ENCODE measurements around the gene SRCIN1. TPM values are rescaled to one million over a fixed set of nuclear protein-coding genes. Genes with fewer than 3 reads are reported as not detected.

Gene SRCIN1
- total RNA-seq, 1 experiment from 2014 or later = 25.8 TPM

DNA sequence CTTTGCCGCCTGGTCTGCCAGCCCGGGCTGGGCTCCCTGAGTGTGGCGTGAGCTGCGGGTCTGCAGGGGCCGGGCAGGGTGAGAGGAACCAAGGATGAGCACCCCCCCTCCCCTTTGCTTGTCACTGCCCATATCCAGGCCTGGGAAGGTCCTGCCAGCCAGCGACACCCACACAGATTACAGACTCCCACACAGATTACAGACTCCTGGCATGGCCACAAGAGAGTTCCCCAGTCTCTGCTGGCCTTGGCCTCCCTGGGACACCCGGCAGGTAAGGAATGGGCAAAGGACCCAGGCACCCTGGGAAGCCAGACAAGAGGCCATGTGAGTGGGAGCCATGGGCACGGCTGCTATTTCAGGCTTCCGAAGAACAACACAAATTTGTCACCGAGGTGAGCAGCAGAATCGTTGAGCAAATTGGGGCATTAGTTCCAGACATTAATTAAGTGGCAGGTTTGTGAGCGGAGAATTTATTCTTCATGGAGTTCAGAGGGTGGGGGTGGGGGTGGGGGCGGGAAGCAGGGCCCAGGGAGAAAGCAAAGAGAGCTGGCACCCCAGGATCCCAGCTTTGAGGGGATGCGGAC is 41.4 kb downstream of the SRCIN1 start:
- ChIA-PET POLR2A (interaction anchor here (0.6 kb wide), 1 partner anchor 121 kb away, joined by 6 read pairs; no protein-coding TSS in a partner anchor), CTCF (interaction anchor here (0.9 kb wide), 1 partner anchor 103 kb away, joined by 4 read pairs; no protein-coding TSS in a partner anchor)
- intact Hi-C loops (cut with micrococcal nuclease; ENCODE audit: unreplicated experiment) = no loop called here
- Histone ChIP-seq H3K4me1 (peaks cover 8% of the 10 kb centered on the region), H3K4me3 (ENCODE audit: low read depth, low read length) (no peak overlapping the region), H3K36me3 (ENCODE audit: control insufficient read depth, insufficient read depth, low read length) (no peaks in the 10 kb centered on the region; the same call in 1 of the 2 replicates), H3K9me3 (no peaks in the 10 kb centered on the region), H3K27me3 (replicated peaks; ENCODE audit: control insufficient read depth, insufficient read depth, low read length) (no peaks in the 10 kb centered on the region)
- Mint-ChIP-seq H3K4me3 (ENCODE audit: unreplicated experiment) (no peak overlapping the region), H3K9me3 (ENCODE audit: unreplicated experiment) (no peaks in the 10 kb centered on the region), H3K36me3 (ENCODE audit: insufficient read depth, unreplicated experiment) (peaks cover 9% of the 10 kb centered on the region), H3K4me1 (ENCODE audit: low read depth, unreplicated experiment) (no peaks in the 10 kb centered on the region), H3K27me3 (ENCODE audit: insufficient read depth, unreplicated experiment) (no peaks in the 10 kb centered on the region), H3K27ac (ENCODE audit: unreplicated experiment) (no peak overlapping the region)
- no peak for TF ChIP-seq CTCF (IDR thresholded peaks at IDR 0.05; ENCODE audit: insufficient read depth in 1 of 2, low read depth in 1 of 2, low read length in 1 of 2, severe bottlenecking in 1 of 2, unreplicated experiment in 1 of 2)
- DNase-seq = no peak
- BruUV-seq (replicated peaks) = no TSS peak

DNA sequence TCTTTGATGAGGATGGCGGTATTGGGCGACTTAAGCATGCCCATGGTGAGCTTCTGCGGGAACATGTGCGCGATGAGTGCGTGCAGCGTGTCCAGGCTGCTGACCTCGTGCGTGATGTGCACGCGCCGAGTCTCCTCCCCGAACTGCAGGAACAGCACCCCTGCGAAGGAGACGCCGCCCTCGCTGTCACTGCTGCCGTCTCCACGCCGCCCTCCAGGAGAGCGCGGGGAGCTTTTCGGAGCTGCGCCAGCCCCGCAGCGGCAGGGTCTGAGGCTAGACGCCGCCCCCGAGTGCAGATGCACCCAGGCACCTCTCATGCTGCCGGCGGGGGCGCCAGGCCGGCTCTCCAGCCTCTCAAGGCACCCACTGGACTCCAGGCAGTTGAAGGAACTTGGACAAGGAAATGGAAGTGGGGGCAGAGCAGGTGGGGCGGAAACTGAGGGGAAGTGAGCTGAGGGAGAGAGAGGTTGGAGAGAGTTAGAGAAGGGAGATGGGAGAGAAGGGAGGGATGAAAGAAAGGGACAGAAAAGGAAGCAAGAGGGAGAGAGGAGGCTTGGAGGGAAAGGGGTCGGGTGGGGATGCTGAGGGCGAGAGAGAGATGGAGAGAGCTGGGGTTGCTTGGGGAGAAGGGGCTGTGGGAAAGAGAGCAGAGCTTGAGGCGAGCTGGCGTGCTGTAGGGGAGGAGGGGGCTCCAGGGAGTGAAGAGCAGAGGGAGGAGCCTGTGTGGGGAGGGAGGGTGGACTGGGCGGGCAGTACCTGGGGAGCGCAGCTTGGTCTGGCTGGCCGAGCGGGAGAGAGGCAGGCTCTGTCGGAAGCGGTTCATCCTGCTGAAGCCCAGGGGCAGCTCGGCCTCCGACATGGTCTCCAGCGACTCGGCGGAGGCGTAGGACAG is 42.1 kb downstream of the SRCIN1 start:
- intact Hi-C loops (cut with micrococcal nuclease; ENCODE audit: unreplicated experiment) = no loop called here
- H3K27ac Mint-ChIP-seq (ENCODE audit: unreplicated experiment) = no peak overlapping the region
- no peak overlapping the region for H3K4me3 Mint-ChIP-seq (ENCODE audit: unreplicated experiment)

More for the DNA sequence above, 42.1 kb downstream of the SRCIN1 start:
- Histone ChIP-seq H3K4me1 (peaks cover 13% of the 10 kb centered on the region), H3K36me3 (ENCODE audit: control insufficient read depth, insufficient read depth, low read length) (no peaks in the 10 kb centered on the region; the same call in 1 of the 2 replicates), H3K9me3 (no peaks in the 10 kb centered on the region), H3K27me3 (replicated peaks; ENCODE audit: control insufficient read depth, insufficient read depth, low read length) (no peaks in the 10 kb centered on the region), H3K4me3 (ENCODE audit: low read depth, low read length) (no peak overlapping the region)
- no peaks in the 10 kb centered on the region for H3K4me1 Mint-ChIP-seq (ENCODE audit: low read depth, unreplicated experiment)
- ChIA-PET POLR2A (interaction anchor here (0.6 kb wide), 1 partner anchor 45 kb away, joined by 5 read pairs; no protein-coding TSS in a partner anchor), CTCF (interaction anchor here (1.1 kb wide), 1 partner anchor 42 kb away, joined by 6 read pairs; the partner anchor contains the start of gene SRCIN1)
- no TSS peak for BruUV-seq (replicated peaks)
- no peak for TF ChIP-seq CTCF (IDR thresholded peaks at IDR 0.05; ENCODE audit: insufficient read depth in 1 of 2, low read depth in 1 of 2, low read length in 1 of 2, severe bottlenecking in 1 of 2, unreplicated experiment in 1 of 2)
- peaks cover 16% of the 10 kb centered on the region for H3K36me3 Mint-ChIP-seq (ENCODE audit: insufficient read depth, unreplicated experiment)
- no peak for DNase-seq
- H3K27me3 Mint-ChIP-seq (ENCODE audit: insufficient read depth, unreplicated experiment) = no peaks in the 10 kb centered on the region
- H3K9me3 Mint-ChIP-seq (ENCODE audit: unreplicated experiment) = no peaks in the 10 kb centered on the region
